Measurements from ENCODE around the gene VPS13D. TPM values are rescaled to one million over a fixed set of nuclear protein-coding genes. Genes with fewer than 3 reads are reported as not detected.

Gene VPS13D
- total and polyA plus RNA-seq, 9 donors = 19.8 to 59.3 (median 41.8) TPM

- Histone ChIP-seq H3K9me3 (peaks cover 0 to 3% of the 10 kb centered on the region in 2 donors), H3K4me3 (no peak overlapping the region), H3K27me3 (no peaks in the 10 kb centered on the region), H3K36me3 (no peaks in the 10 kb centered on the region), H3K4me1 (ENCODE audit: insufficient read depth) (peaks cover 5% of the 10 kb centered on the region), H3K27ac (no peak overlapping the region)
- WGBS, 3 donors = 66 to 82% (median 71%) methylated on average over 9 of the region's 9 CpGs
- intact Hi-C loops (cut with DNase I) = loop anchor here in 3 of 4 donors (5.0 to 10.0 kb wide), 3 partner anchors 131 to 212 kb away; partner anchors contain the start of gene DHRS3 (in 3 of the 3)
- no peak for DNase-seq
- TF ChIP-seq, protein P1, sequence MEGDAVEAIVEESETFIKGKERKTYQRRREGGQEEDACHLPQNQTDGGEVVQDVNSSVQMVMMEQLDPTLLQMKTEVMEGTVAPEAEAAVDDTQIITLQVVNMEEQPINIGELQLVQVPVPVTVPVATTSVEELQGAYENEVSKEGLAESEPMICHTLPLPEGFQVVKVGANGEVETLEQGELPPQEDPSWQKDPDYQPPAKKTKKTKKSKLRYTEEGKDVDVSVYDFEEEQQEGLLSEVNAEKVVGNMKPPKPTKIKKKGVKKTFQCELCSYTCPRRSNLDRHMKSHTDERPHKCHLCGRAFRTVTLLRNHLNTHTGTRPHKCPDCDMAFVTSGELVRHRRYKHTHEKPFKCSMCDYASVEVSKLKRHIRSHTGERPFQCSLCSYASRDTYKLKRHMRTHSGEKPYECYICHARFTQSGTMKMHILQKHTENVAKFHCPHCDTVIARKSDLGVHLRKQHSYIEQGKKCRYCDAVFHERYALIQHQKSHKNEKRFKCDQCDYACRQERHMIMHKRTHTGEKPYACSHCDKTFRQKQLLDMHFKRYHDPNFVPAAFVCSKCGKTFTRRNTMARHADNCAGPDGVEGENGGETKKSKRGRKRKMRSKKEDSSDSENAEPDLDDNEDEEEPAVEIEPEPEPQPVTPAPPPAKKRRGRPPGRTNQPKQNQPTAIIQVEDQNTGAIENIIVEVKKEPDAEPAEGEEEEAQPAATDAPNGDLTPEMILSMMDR (IDR thresholded peaks at IDR 0.05) = no peak
- TF ChIP-seq POLR2A (IDR thresholded peaks at IDR 0.05) (no peak), EP300 (IDR thresholded peaks at IDR 0.05) (no peak)
Measured at GRCh38 chr1:12405325-12406210, 175.7 kb downstream of the VPS13D start.

- peaks cover 5% of the 10 kb centered on the region for H3K4me1 ChIP-seq (ENCODE audit: insufficient read depth)
- peaks cover 0 to 3% of the 10 kb centered on the region in 2 donors for H3K9me3 ChIP-seq
- peak overlapping the region in 1 of 2 donors; percentile 24 for H3K27ac ChIP-seq
- no peak for TF ChIP-seq EP300 (IDR thresholded peaks at IDR 0.05)
- TF ChIP-seq, protein P1 (IDR thresholded peaks at IDR 0.05) = no peak
- TF ChIP-seq POLR2A (IDR thresholded peaks at IDR 0.05) = no peak
- H3K36me3 ChIP-seq = no peaks in the 10 kb centered on the region
- 25 to 54% (median 45%) methylated on average over 8 of the region's 8 CpGs for WGBS, 3 donors
- no peak for DNase-seq
- no peaks in the 10 kb centered on the region for H3K27me3 ChIP-seq
- H3K4me3 ChIP-seq = no peak overlapping the region
- intact Hi-C loops (cut with DNase I) = loop anchor here in 3 of 4 donors (5.0 to 10.0 kb wide), 3 partner anchors 132 to 211 kb away; partner anchors contain the start of gene DHRS3 (in 3 of the 3)
Measured at GRCh38 chr1:12406211-12407021, 176.6 kb downstream of the VPS13D start.

DNA sequence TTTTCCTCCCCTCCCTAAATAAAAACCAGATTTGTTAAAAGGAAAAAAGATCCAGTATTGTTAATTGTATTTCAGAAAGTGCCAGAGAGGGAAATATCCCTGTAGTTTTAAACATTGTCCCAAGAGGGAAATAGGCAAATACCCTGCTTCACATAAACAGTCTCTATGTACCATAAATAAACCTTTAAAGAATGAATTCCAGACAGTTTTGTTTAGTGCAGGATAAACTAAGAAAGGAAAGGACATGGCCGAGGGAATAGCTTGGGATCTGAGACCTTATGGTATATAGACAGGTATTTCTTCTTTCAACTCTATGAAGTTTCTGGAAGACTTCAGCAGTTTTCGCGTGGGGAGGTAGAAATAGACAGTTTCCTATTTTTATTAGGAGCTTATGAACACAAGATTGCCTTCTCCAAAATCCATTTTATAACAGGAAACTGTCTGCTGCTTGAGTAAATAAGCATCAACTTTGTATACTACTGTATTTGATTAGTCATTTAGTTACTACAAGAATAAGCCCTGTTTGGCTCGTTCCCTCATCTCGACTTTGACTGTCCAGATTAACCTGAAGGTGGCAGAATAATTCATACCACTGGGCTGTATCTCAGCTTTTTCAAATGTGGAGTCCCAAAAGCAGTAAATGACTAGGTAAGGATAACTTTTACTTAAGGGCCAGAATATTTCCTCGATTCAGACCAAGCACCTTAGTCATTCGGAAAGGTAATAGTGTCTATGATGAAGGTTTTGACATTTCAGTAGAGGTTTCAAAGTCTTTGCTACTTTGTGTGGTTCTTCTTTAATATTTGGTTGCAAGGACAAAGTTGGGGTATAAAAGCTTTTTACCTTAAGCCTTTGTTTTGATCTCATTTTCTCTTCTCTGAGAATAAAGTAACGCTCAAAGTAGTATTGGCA lies 177.5 kb downstream of the VPS13D start:
- TF ChIP-seq POLR2A (IDR thresholded peaks at IDR 0.05) (no peak), EP300 (IDR thresholded peaks at IDR 0.05) (no peak)
- TF ChIP-seq, protein P1 (IDR thresholded peaks at IDR 0.05) = peak in 2 of 3 donors; percentile 9 to 47
- H3K36me3 ChIP-seq = no peaks in the 10 kb centered on the region
- H3K27ac ChIP-seq = no peak overlapping the region
- peaks cover 0 to 3% of the 10 kb centered on the region in 2 donors for H3K9me3 ChIP-seq
- H3K27me3 ChIP-seq = no peaks in the 10 kb centered on the region
- DNase-seq = peak in 1 of 5 donors; percentile 31
- H3K4me3 ChIP-seq = no peak overlapping the region
- peaks cover 5% of the 10 kb centered on the region for H3K4me1 ChIP-seq (ENCODE audit: insufficient read depth)
- intact Hi-C loops (cut with DNase I) = loop anchor here in 3 of 4 donors (5.0 to 10.0 kb wide), 3 partner anchors 133 to 210 kb away; partner anchors contain the start of gene DHRS3 (in 3 of the 3)
- WGBS, 3 donors = 46 to 48% (median 47%) methylated on average over 8 of the region's 8 CpGs

Measured in ovary (tissue), 9 donors.